ENCODE data around the gene PLEKHA5. TPM values are rescaled to one million over a fixed set of nuclear protein-coding genes. Genes with fewer than 3 reads are reported as not detected.
"Not testable (repeated sequence)": the region's sequence is repeated elsewhere in the genome, so short reads cannot be mapped to it uniquely, and the experiment has no call there.

The PLEKHA5 gene
- total and polyA plus RNA-seq, 4 experiments from 2014 or later = 0.43 to 15.9 (median 13.3) TPM

- H3K36me3 Mint-ChIP-seq = peaks cover 23 to 42% of the 10 kb centered on the region in 2 donors
- intact Hi-C loops (cut with micrococcal nuclease); H3K4me1 ChIP-seq (ENCODE audit: insufficient read depth, low read length); H3K4me3 Mint-ChIP-seq; H3K36me3 ChIP-seq (ENCODE audit: insufficient read depth, low read length); POLR2A ChIA-PET (ENCODE audit: partially characterized antibody); H3K27ac Mint-ChIP-seq; H3K27me3 Mint-ChIP-seq; H3K4me3 ChIP-seq (ENCODE audit: low read length in 2 of 2); H3K27ac ChIP-seq (ENCODE audit: low read depth, low read length); H3K9me3 ChIP-seq (ENCODE audit: control insufficient read depth in 1 of 2, low read length in 2 of 2); H3K27me3 ChIP-seq (ENCODE audit: insufficient read depth, low read length); H3K4me1 Mint-ChIP-seq; CTCF ChIA-PET (ENCODE audit: partially characterized antibody); DNase-seq: not testable (repeated sequence)
- H3K9me3 Mint-ChIP-seq = peaks cover 2 to 16% (median 6%) of the 10 kb centered on the region in 8 donors
Measured at GRCh38 chr12:19350850-19351249, 221.3 kb downstream of the PLEKHA5 start.

- ChIA-PET POLR2A (ENCODE audit: partially characterized antibody) (no interaction called here), CTCF (ENCODE audit: partially characterized antibody) (no interaction called here)
- Histone ChIP-seq H3K4me3 (ENCODE audit: low read length in 2 of 2) (no peak overlapping the region), H3K27me3 (ENCODE audit: insufficient read depth, low read length) (no peaks in the 10 kb centered on the region), H3K4me1 (ENCODE audit: insufficient read depth, low read length) (no peaks in the 10 kb centered on the region), H3K36me3 (ENCODE audit: insufficient read depth, low read length) (no peaks in the 10 kb centered on the region), H3K27ac (ENCODE audit: low read depth, low read length) (no peak overlapping the region), H3K9me3 (ENCODE audit: control insufficient read depth in 1 of 2, low read length in 2 of 2) (no peaks in the 10 kb centered on the region)
- H3K27ac Mint-ChIP-seq = no peak overlapping the region
- intact Hi-C loops (cut with micrococcal nuclease) = no loop called here
- H3K27me3 Mint-ChIP-seq = no peaks in the 10 kb centered on the region
- peaks cover 2 to 16% (median 6%) of the 10 kb centered on the region in 8 donors for H3K9me3 Mint-ChIP-seq
- no peaks in the 10 kb centered on the region for H3K4me1 Mint-ChIP-seq
- peaks cover 21 to 42% of the 10 kb centered on the region in 2 donors for H3K36me3 Mint-ChIP-seq
- H3K4me3 Mint-ChIP-seq = no peak overlapping the region
- no peak for DNase-seq
Measured at GRCh38 chr12:19351346-19351745, 221.8 kb downstream of the PLEKHA5 start.

- H3K4me1 ChIP-seq (ENCODE audit: insufficient read depth, low read length) = no peaks in the 10 kb centered on the region
- Mint-ChIP-seq H3K27ac (no peak overlapping the region), H3K4me3 (no peak overlapping the region), H3K27me3 (no peaks in the 10 kb centered on the region), H3K36me3 (peaks cover 25 to 34% of the 10 kb centered on the region in 2 donors), H3K4me1 (no peaks in the 10 kb centered on the region), H3K9me3 (no peaks in the 10 kb centered on the region)
- intact Hi-C loops (cut with micrococcal nuclease) = no loop called here
- ChIA-PET POLR2A (ENCODE audit: partially characterized antibody) (no interaction called here), CTCF (ENCODE audit: partially characterized antibody) (no interaction called here)
- no peak overlapping the region for H3K4me3 ChIP-seq (ENCODE audit: low read length in 2 of 2)
- no peak for DNase-seq
- H3K27me3 ChIP-seq (ENCODE audit: insufficient read depth, low read length) = no peaks in the 10 kb centered on the region
- H3K36me3 ChIP-seq (ENCODE audit: insufficient read depth, low read length) = no peaks in the 10 kb centered on the region
- no peaks in the 10 kb centered on the region for H3K9me3 ChIP-seq (ENCODE audit: control insufficient read depth in 1 of 2, low read length in 2 of 2)
- no peak overlapping the region for H3K27ac ChIP-seq (ENCODE audit: low read depth, low read length)
Measured at GRCh38 chr12:19369691-19370148, 240.2 kb downstream of the PLEKHA5 start.

GRCh38 chr12:19373586-19373985 is 244.1 kb downstream of the PLEKHA5 start:
- no peaks in the 10 kb centered on the region for H3K9me3 Mint-ChIP-seq
- no peak overlapping the region for H3K4me3 Mint-ChIP-seq
- Histone ChIP-seq H3K27me3 (ENCODE audit: insufficient read depth, low read length) (no peaks in the 10 kb centered on the region), H3K36me3 (ENCODE audit: insufficient read depth, low read length) (no peaks in the 10 kb centered on the region), H3K9me3 (ENCODE audit: control insufficient read depth in 1 of 2, low read length in 2 of 2) (no peaks in the 10 kb centered on the region), H3K27ac (ENCODE audit: low read depth, low read length) (no peak overlapping the region), H3K4me1 (ENCODE audit: insufficient read depth, low read length) (no peaks in the 10 kb centered on the region), H3K4me3 (ENCODE audit: low read length in 2 of 2) (no peak overlapping the region)
- H3K36me3 Mint-ChIP-seq = peaks cover 22 to 27% of the 10 kb centered on the region in 2 donors
- H3K4me1 Mint-ChIP-seq = no peaks in the 10 kb centered on the region
- POLR2A ChIA-PET (ENCODE audit: partially characterized antibody) = no interaction called here
- no peak for DNase-seq
- H3K27me3 Mint-ChIP-seq = no peaks in the 10 kb centered on the region
- CTCF ChIA-PET (ENCODE audit: partially characterized antibody) = no interaction called here
- no peak overlapping the region for H3K27ac Mint-ChIP-seq
- intact Hi-C loops (cut with micrococcal nuclease) = no loop called here

GRCh38 chr12:19375888-19376287 is 246.4 kb downstream of the PLEKHA5 start:
- no peaks in the 10 kb centered on the region for H3K36me3 ChIP-seq (ENCODE audit: insufficient read depth, low read length)
- no peak for DNase-seq
- no peak overlapping the region for H3K4me3 ChIP-seq (ENCODE audit: low read length in 2 of 2)
- H3K4me1 Mint-ChIP-seq = no peaks in the 10 kb centered on the region
- POLR2A ChIA-PET (ENCODE audit: partially characterized antibody) = no interaction called here
- no peak overlapping the region for H3K27ac Mint-ChIP-seq
- no peak overlapping the region for H3K27ac ChIP-seq (ENCODE audit: low read depth, low read length)
- H3K9me3 Mint-ChIP-seq = no peaks in the 10 kb centered on the region
- H3K36me3 Mint-ChIP-seq = peaks cover 14 to 20% of the 10 kb centered on the region in 2 donors
- H3K27me3 ChIP-seq (ENCODE audit: insufficient read depth, low read length) = no peaks in the 10 kb centered on the region
- no peak overlapping the region for H3K4me3 Mint-ChIP-seq
- intact Hi-C loops (cut with micrococcal nuclease) = no loop called here
- no peaks in the 10 kb centered on the region for H3K4me1 ChIP-seq (ENCODE audit: insufficient read depth, low read length)
- CTCF ChIA-PET (ENCODE audit: partially characterized antibody) = no interaction called here
- H3K9me3 ChIP-seq (ENCODE audit: control insufficient read depth in 1 of 2, low read length in 2 of 2) = no peaks in the 10 kb centered on the region
- H3K27me3 Mint-ChIP-seq = no peaks in the 10 kb centered on the region

- Mint-ChIP-seq H3K27me3 (no peaks in the 10 kb centered on the region), H3K9me3 (no peaks in the 10 kb centered on the region), H3K27ac (no peak overlapping the region), H3K4me3 (no peak overlapping the region), H3K36me3 (peaks cover 8 to 12% of the 10 kb centered on the region in 2 donors), H3K4me1 (no peaks in the 10 kb centered on the region)
- H3K27me3 ChIP-seq (ENCODE audit: insufficient read depth, low read length) = no peaks in the 10 kb centered on the region
- no peaks in the 10 kb centered on the region for H3K4me1 ChIP-seq (ENCODE audit: insufficient read depth, low read length)
- H3K27ac ChIP-seq (ENCODE audit: low read depth, low read length) = no peak overlapping the region
- no peaks in the 10 kb centered on the region for H3K9me3 ChIP-seq (ENCODE audit: control insufficient read depth in 1 of 2, low read length in 2 of 2)
- no peak overlapping the region for H3K4me3 ChIP-seq (ENCODE audit: low read length in 2 of 2)
- H3K36me3 ChIP-seq (ENCODE audit: insufficient read depth, low read length) = no peaks in the 10 kb centered on the region
- ChIA-PET POLR2A (ENCODE audit: partially characterized antibody) (no interaction called here), CTCF (ENCODE audit: partially characterized antibody) (no interaction called here)
- intact Hi-C loops (cut with micrococcal nuclease) = no loop called here
- no peak for DNase-seq
Measured at GRCh38 chr12:19376691-19377090, 247.2 kb downstream of the PLEKHA5 start.

GRCh38 chr12:19382111-19382526 is 252.6 kb downstream of the PLEKHA5 start:
- Mint-ChIP-seq H3K4me1 (no peaks in the 10 kb centered on the region), H3K27ac (peak overlapping the region in 1 of 7 donors; percentile 22), H3K27me3 (no peaks in the 10 kb centered on the region), H3K4me3 (no peak overlapping the region), H3K36me3 (peaks cover 3 to 4% of the 10 kb centered on the region in 2 donors), H3K9me3 (no peaks in the 10 kb centered on the region)
- POLR2A ChIA-PET (ENCODE audit: partially characterized antibody) = no interaction called here
- CTCF ChIA-PET (ENCODE audit: partially characterized antibody) = no interaction called here
- H3K4me3 ChIP-seq (ENCODE audit: low read length in 2 of 2) = no peak overlapping the region
- H3K27me3 ChIP-seq (ENCODE audit: insufficient read depth, low read length) = no peaks in the 10 kb centered on the region
- intact Hi-C loops (cut with micrococcal nuclease) = no loop called here
- no peak overlapping the region for H3K27ac ChIP-seq (ENCODE audit: low read depth, low read length)
- no peaks in the 10 kb centered on the region for H3K36me3 ChIP-seq (ENCODE audit: insufficient read depth, low read length)
- no peaks in the 10 kb centered on the region for H3K9me3 ChIP-seq (ENCODE audit: control insufficient read depth in 1 of 2, low read length in 2 of 2)
- H3K4me1 ChIP-seq (ENCODE audit: insufficient read depth, low read length) = no peaks in the 10 kb centered on the region
- DNase-seq = peak in 1 of 5 donors; percentile 55

- DNase-seq = no peak
- intact Hi-C loops (cut with micrococcal nuclease) = no loop called here
- Histone ChIP-seq H3K27ac (ENCODE audit: low read depth, low read length) (no peak overlapping the region), H3K36me3 (ENCODE audit: insufficient read depth, low read length) (no peaks in the 10 kb centered on the region), H3K27me3 (ENCODE audit: insufficient read depth, low read length) (no peaks in the 10 kb centered on the region), H3K4me3 (ENCODE audit: low read length in 2 of 2) (no peak overlapping the region), H3K4me1 (ENCODE audit: insufficient read depth, low read length) (no peaks in the 10 kb centered on the region), H3K9me3 (ENCODE audit: control insufficient read depth in 1 of 2, low read length in 2 of 2) (no peaks in the 10 kb centered on the region)
- Mint-ChIP-seq H3K27me3 (no peaks in the 10 kb centered on the region), H3K4me1 (no peaks in the 10 kb centered on the region), H3K36me3 (peaks cover 3 to 4% of the 10 kb centered on the region in 2 donors), H3K27ac (no peak overlapping the region), H3K9me3 (no peaks in the 10 kb centered on the region), H3K4me3 (no peak overlapping the region)
- CTCF ChIA-PET (ENCODE audit: partially characterized antibody) = no interaction called here
- POLR2A ChIA-PET (ENCODE audit: partially characterized antibody) = no interaction called here
Measured at GRCh38 chr12:19382563-19382962, 253.0 kb downstream of the PLEKHA5 start.

Measured in CD4-positive, alpha-beta memory T cell (primary cell).